Mesodermal cell (in vitro differentiated cells): Measurements from ENCODE around the gene UBE3A. TPM values are rescaled to one million over a fixed set of nuclear protein-coding genes. Genes with fewer than 3 reads are reported as not detected.

ENCODE experiments used
- H3K27ac ChIP-seq: 2 replicates; pipeline ENCODE4 v1.7.0; 2013; ENCODE audit warnings: mild to moderate bottlenecking, low read depth, low read length, moderate library complexity; ENCODE audit not compliant: severe bottlenecking
- H3K36me3 ChIP-seq: 2 replicates; pipeline ENCODE4 v1.7.1; 2013; ENCODE audit warnings: mild to moderate bottlenecking, low read length, moderate library complexity; ENCODE audit not compliant: control insufficient read depth, insufficient read depth
- H3K4me1 ChIP-seq: one replicate; pipeline ENCODE4 v1.7.1; 2013; ENCODE audit warnings: mild to moderate bottlenecking, low read length; ENCODE audit not compliant: insufficient read depth, control insufficient read depth, poor library complexity, severe bottlenecking
- H3K4me3 ChIP-seq: 2 replicates; pipeline ENCODE4 v1.7.0; 2013; ENCODE audit warnings: low read length, control low read depth, mild to moderate bottlenecking; ENCODE audit not compliant: insufficient read depth, poor library complexity, severe bottlenecking; ENCODE audit errors: extremely low read depth
- H3K9me3 ChIP-seq: 2 replicates; pipeline ENCODE4 v1.7.1; 2013; ENCODE audit warnings: mild to moderate bottlenecking, low read length, moderate library complexity; ENCODE audit not compliant: control insufficient read depth
- WGBS, 2 experiments: methylation state at CpG; one replicate each; pipeline ENCODE4 v1.1.5; 2013; ENCODE audit warnings: missing lambda C conversion rate in 2 of 2; ENCODE audit not compliant: insufficient coverage in 2 of 2; 5-methylcytosine and 5-hydroxymethylcytosine counted together
- polyA plus RNA-seq, 2 experiments: library from polyadenylated mRNA; stranded (reverse); fragments of 50-300 nt; gene quantifications; one replicate each; pipeline ENCODE4 v1.2.3, GENCODE V29; 2013

Gene UBE3A
- polyA plus RNA-seq (2013, experiment 1 of 2) = 63.0 TPM
- 73.0 TPM for polyA plus RNA-seq (2013, experiment 2 of 2)

GRCh38 chr15:25438601-25439368, at the start of gene UBE3A:
Gene UBE3A, minus strand, starts transcription at chr15:25439024. Its CDS starts 29,917 bp downstream, at chr15:25409107.
- H3K4me1 ChIP-seq = peaks cover 4% of the 10 kb centered on the region
- peak within 1 kb of the TSS; percentile 89 for H3K4me3 ChIP-seq
- H3K36me3 ChIP-seq = peaks cover 7% of the 10 kb centered on the region
- WGBS, 2 experiments = 0% methylated on average over 41 to 89 of the region's 97 CpGs
- peak within 1 kb of the TSS; percentile 96 for H3K27ac ChIP-seq
- no peaks in the 10 kb centered on the region for H3K9me3 ChIP-seq

DNA sequence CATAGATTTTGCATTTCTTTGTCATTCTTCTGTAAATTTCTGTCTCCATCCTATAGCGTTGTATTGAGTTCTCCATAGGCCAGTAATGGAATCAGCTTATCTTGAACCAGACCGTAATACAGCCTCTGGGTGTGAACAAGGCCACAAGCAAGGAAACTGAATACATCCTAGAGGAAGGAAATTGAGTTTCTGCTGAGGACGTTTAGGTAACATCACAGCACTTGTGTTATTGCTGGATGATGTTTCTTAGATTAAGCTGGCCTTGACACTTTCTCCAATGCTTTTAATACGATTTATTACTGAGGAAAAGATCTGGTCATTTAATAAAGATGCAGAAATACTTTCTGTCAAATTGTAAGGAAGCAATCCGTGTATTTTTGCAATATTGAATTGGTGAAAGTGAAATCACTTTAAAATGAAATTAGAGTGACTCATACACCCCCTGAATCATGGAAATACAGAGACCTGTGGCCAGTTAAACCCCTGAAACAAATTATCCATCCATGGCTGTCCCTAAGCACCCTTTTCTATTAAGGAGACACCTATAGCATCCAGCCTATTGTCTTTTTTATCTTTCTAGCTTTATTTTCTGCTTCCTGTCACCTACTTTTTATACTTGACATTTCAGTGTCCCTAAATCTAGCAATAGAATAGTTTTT, 48.5 kb upstream of the UBE3A start:
- Histone ChIP-seq H3K36me3 (no peaks in the 10 kb centered on the region), H3K4me3 (no peak overlapping the region), H3K4me1 (no peaks in the 10 kb centered on the region), H3K27ac (no peak overlapping the region), H3K9me3 (no peaks in the 10 kb centered on the region)
- 79 to 93% methylated on average over 3 to 4 of the region's 5 CpGs for WGBS, 2 experiments

DNA sequence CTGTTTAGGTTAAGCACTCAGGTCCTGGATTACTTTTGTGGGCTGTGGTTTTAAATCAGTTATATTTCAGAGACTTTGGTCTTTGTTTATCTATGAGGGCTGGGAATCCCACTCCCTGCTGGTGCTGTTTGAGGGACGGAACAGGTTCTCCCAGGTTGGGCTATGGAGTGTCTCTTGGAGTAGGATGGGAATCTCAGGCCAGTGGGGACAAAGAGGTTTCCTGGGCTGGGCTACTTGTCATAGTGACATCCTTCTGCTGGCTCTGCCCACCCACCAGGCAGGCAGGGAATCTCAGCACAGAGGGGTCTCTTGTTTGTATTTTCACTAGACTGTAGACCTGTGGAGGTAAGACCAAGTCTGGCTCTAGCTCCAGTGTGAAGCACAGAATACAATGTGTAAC, 47.2 kb upstream of the UBE3A start:
- no peak overlapping the region for H3K27ac ChIP-seq
- no peaks in the 10 kb centered on the region for H3K36me3 ChIP-seq
- no peak overlapping the region for H3K4me3 ChIP-seq
- 100% methylated on average over 1 of the region's 1 CpG; no CpG with 5 or more reads in 1 of the 2 experiments for WGBS, 2 experiments
- H3K4me1 ChIP-seq = no peaks in the 10 kb centered on the region
- no peaks in the 10 kb centered on the region for H3K9me3 ChIP-seq

- Histone ChIP-seq H3K4me1 (no peaks in the 10 kb centered on the region), H3K27ac (no peak overlapping the region), H3K36me3 (no peaks in the 10 kb centered on the region), H3K4me3 (no peak overlapping the region), H3K9me3 (no peaks in the 10 kb centered on the region)
- 25 to 28% methylated on average over 8 to 10 of the region's 14 CpGs for WGBS, 2 experiments
Measured at GRCh38 chr15:25481208-25481859, 42.5 kb upstream of the UBE3A start.

DNA sequence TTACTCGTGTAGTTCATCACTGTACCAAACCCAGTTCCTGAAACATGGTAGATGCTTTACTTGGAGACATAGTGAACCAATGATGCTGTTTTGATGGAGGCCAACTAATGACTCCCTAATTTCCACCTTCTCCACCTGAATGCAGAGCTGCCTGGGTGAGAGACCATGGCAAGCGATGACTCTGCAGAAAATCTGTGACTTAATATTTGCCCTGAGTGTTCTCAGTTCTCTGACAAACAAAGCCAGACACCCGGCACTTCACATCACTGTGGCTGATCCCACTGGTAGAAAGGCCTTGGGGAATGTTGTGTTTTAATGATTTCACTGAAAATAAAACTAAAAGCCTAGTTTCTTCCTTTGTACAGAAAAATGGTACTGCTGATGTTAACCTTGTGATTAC, 39.5 kb upstream of the UBE3A start:
- no peak overlapping the region for H3K4me3 ChIP-seq
- 80 to 100% methylated on average over 1 of the region's 3 CpGs for WGBS, 2 experiments
- no peaks in the 10 kb centered on the region for H3K4me1 ChIP-seq
- no peaks in the 10 kb centered on the region for H3K9me3 ChIP-seq
- no peaks in the 10 kb centered on the region for H3K36me3 ChIP-seq
- no peak overlapping the region for H3K27ac ChIP-seq

- Histone ChIP-seq H3K27ac (no peak overlapping the region), H3K36me3 (no peaks in the 10 kb centered on the region), H3K4me1 (no peaks in the 10 kb centered on the region), H3K4me3 (no peak overlapping the region), H3K9me3 (no peaks in the 10 kb centered on the region)
- 89 to 94% methylated on average over 4 to 5 of the region's 5 CpGs for WGBS, 2 experiments
Measured at GRCh38 chr15:25477816-25478215, 39.0 kb upstream of the UBE3A start.

DNA sequence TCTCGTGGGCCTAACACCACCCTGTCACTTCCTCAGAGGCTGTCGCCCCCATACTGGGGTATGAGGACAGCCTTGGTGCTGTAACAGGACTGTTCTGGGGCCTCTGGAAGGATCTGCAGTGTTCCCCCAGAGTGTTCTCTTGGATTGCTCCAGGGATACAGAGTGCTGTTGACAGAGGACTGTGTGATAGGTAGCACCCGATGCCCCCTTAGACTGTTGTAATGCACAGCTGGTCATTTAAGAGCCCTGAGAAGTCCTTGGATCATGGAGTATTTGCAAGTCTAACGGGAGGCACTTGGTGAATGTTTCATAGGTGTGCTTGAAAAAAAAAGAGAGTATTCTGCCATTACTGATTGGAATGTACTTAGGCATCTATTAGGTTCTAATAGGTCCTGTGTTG, 35.4 kb upstream of the UBE3A start:
- H3K36me3 ChIP-seq = no peaks in the 10 kb centered on the region
- no peaks in the 10 kb centered on the region for H3K4me1 ChIP-seq
- 83 to 86% methylated on average over 2 to 4 of the region's 4 CpGs for WGBS, 2 experiments
- H3K4me3 ChIP-seq = no peak overlapping the region
- no peak overlapping the region for H3K27ac ChIP-seq
- no peaks in the 10 kb centered on the region for H3K9me3 ChIP-seq

DNA sequence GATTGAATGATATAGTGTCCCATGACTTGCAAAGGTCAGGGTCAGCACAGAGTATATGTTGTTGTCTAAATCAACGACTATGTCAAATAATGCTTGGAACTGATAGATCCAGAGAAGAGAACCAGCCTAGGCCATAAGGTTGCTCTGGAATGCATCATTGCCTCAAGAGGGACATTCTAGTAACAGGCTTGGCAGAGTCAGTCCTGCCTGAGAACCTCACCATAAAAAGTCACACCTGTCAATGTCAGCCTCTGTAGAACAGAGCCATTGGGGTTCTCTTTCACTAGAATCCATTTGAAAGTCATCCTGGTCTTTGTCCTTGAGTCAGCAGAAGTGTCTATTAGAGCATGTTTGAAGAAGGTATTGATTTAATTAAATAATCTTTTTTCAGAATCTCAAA, 31.4 kb upstream of the UBE3A start:
- no peaks in the 10 kb centered on the region for H3K9me3 ChIP-seq
- H3K4me1 ChIP-seq = no peaks in the 10 kb centered on the region
- no peak overlapping the region for H3K4me3 ChIP-seq
- H3K27ac ChIP-seq = no peak overlapping the region
- H3K36me3 ChIP-seq = no peaks in the 10 kb centered on the region
- 92 to 100% methylated on average over 1 of the region's 1 CpG for WGBS, 2 experiments

- no peaks in the 10 kb centered on the region for H3K36me3 ChIP-seq
- H3K27ac ChIP-seq = no peak overlapping the region
- WGBS, 2 experiments = 80 to 83% methylated on average over 1 of the region's 1 CpG
- H3K9me3 ChIP-seq = no peaks in the 10 kb centered on the region
- no peak overlapping the region for H3K4me3 ChIP-seq
- no peaks in the 10 kb centered on the region for H3K4me1 ChIP-seq
Measured at GRCh38 chr15:25469377-25469776, 30.6 kb upstream of the UBE3A start.

GRCh38 chr15:25468611-25469010, 29.8 kb upstream of the UBE3A start:
- Histone ChIP-seq H3K36me3 (no peaks in the 10 kb centered on the region), H3K27ac (no peak overlapping the region), H3K4me3 (no peak overlapping the region), H3K4me1 (no peaks in the 10 kb centered on the region), H3K9me3 (no peaks in the 10 kb centered on the region)
- 97 to 98% methylated on average over 5 to 10 of the region's 10 CpGs for WGBS, 2 experiments
